Stimulated activated memory B cell treated with anti-CD40 and anti-IgM and Interleukin-4, amounts not matched to agents 10 μg/mL and 1 μg/mL and 100 μg/mL, for 72 hours (primary cell): ENCODE results near the gene FBXO27.
"Not testable (repeated sequence)": the region's sequence is repeated elsewhere in the genome, so short reads cannot be mapped to it uniquely, and the experiment has no call there.

Experiments used
- ATAC-seq: fragments of 150-1000 bp; cut with Tn5 transposase; 2 replicates; pipeline ENCODE4 v1.10.0; 2021
- H3K27ac Mint-ChIP-seq: one replicate; pipeline ENCODE4 v1.8.0; 2022; ENCODE audit warnings: mild to moderate bottlenecking, mixed read lengths
- H3K27me3 Mint-ChIP-seq: one replicate; pipeline ENCODE4 v1.8.0; 2022; ENCODE audit warnings: mixed read lengths
- H3K36me3 Mint-ChIP-seq: one replicate; pipeline ENCODE4 v1.8.0; 2022; ENCODE audit warnings: mixed read lengths
- H3K4me1 Mint-ChIP-seq: one replicate; pipeline ENCODE4 v1.8.0; 2022; ENCODE audit warnings: mixed read lengths
- H3K4me3 Mint-ChIP-seq: one replicate; pipeline ENCODE4 v1.8.0; 2022; ENCODE audit warnings: mild to moderate bottlenecking, moderate library complexity, mixed read lengths
- H3K9me3 Mint-ChIP-seq: one replicate; pipeline ENCODE4 v1.8.0; 2022; ENCODE audit warnings: mixed read lengths

Gene FBXO27, protein sequence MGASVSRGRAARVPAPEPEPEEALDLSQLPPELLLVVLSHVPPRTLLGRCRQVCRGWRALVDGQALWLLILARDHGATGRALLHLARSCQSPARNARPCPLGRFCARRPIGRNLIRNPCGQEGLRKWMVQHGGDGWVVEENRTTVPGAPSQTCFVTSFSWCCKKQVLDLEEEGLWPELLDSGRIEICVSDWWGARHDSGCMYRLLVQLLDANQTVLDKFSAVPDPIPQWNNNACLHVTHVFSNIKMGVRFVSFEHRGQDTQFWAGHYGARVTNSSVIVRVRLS

GRCh38 chr19:39032063-39032918 is at the start of gene FBXO27:
Gene FBXO27, minus strand, starts transcription at chr19:39032549. Its CDS starts 322 bp downstream, at chr19:39032227.
- H3K36me3 Mint-ChIP-seq: no peaks in the 10 kb centered on the region
- peak; percentile 6 for ATAC-seq
- peaks cover 44% of the 10 kb centered on the region for H3K27me3 Mint-ChIP-seq
- H3K27ac Mint-ChIP-seq: no peak within 1 kb of the TSS
- peaks cover 3% of the 10 kb centered on the region for H3K9me3 Mint-ChIP-seq
- peak within 1 kb of the TSS; percentile 80 for H3K4me3 Mint-ChIP-seq
- H3K4me1 Mint-ChIP-seq: peaks cover 13% of the 10 kb centered on the region

DNA sequence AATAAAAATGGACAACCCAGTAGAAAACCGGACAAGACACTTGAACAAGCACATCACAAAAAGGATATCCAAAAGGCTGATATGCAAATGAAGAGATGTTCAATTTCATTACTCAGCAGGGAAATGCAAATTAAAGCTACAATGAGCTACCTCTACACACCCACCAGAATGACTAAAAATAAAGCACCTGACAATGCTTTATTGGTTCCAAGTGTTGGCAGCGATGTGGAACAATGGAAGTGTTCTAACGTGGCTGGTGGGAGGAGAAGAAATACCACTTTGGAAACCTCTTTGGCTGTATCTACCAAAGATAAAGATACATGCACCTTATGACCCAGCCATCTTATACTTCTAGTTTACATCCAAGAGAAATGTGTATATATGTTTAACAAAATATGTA is 48.1 kb upstream of the FBXO27 start:
- Mint-ChIP-seq H3K9me3 (no peaks in the 10 kb centered on the region), H3K27me3 (peaks cover 76% of the 10 kb centered on the region), H3K27ac (no peak overlapping the region)

GRCh38 chr19:39078436-39079200 is 46.3 kb upstream of the FBXO27 start:
- Mint-ChIP-seq H3K27ac (no peak overlapping the region), H3K9me3 (no peaks in the 10 kb centered on the region), H3K27me3 (peaks cover 65% of the 10 kb centered on the region), H3K4me1 (peaks cover 15% of the 10 kb centered on the region), H3K36me3 (no peaks in the 10 kb centered on the region), H3K4me3 (no peak overlapping the region)
- no peak for ATAC-seq

More for the DNA sequence above, 48.1 kb upstream of the FBXO27 start:
- ATAC-seq: no peak
- peaks cover 13% of the 10 kb centered on the region for H3K4me1 Mint-ChIP-seq
- no peak overlapping the region for H3K4me3 Mint-ChIP-seq
- no peaks in the 10 kb centered on the region for H3K36me3 Mint-ChIP-seq

GRCh38 chr19:39077323-39077722 is 45.0 kb upstream of the FBXO27 start:
- peaks cover 56% of the 10 kb centered on the region for H3K27me3 Mint-ChIP-seq
- no peak overlapping the region for H3K4me3 Mint-ChIP-seq
- H3K4me1 Mint-ChIP-seq: peaks cover 8% of the 10 kb centered on the region
- H3K9me3 Mint-ChIP-seq: no peaks in the 10 kb centered on the region
- H3K27ac Mint-ChIP-seq: no peak overlapping the region
- no peak for ATAC-seq
- H3K36me3 Mint-ChIP-seq: no peaks in the 10 kb centered on the region

DNA sequence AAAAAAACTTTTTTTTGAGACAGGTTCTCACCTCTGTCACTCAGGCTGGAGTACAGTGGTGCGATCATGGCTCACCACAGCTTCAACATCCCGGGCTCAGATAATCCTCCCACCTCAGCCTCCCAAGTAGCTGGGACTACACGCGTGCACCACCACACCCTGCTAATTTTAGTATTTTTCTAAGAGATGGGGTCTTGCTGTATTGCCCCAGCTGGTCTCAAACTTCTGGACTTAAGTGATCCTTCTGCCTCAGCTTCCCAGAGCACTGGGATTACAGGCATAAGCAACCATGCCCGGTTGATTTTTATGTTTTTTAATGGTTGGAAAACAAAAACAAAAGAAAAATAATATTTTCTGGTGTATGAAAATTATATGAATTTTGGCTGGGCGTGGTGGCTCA is 42.6 kb upstream of the FBXO27 start:
- peaks cover 8% of the 10 kb centered on the region for H3K4me1 Mint-ChIP-seq
- peaks cover 55% of the 10 kb centered on the region for H3K27me3 Mint-ChIP-seq
- no peak overlapping the region for H3K4me3 Mint-ChIP-seq
- no peaks in the 10 kb centered on the region for H3K9me3 Mint-ChIP-seq
- no peak overlapping the region for H3K27ac Mint-ChIP-seq
- no peaks in the 10 kb centered on the region for H3K36me3 Mint-ChIP-seq
- ATAC-seq: no peak

DNA sequence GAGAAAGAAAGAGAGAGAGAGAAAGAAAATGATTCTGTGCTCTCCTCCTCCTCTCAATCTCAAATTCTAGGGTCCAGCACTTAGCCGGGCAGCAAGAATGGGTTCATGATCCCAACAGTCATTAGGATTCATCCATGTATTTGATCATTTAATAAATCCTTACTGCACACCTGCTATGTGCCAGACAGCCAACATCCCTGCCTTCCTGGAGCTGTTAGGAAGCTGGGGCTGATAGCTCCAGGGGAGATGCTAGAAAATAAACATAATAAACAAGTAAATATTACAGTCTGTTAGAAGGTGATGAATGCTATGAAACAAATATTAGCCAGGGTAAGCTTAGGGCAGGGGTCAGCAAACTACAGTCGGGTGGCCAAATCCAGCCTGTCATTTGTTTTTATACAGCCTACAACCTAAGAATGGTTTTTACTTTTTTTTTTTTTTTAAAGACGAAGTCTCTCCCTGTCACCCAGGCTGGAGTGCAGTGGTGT is 41.9 kb upstream of the FBXO27 start:
- peaks cover 8% of the 10 kb centered on the region for H3K4me1 Mint-ChIP-seq
- no peak overlapping the region for H3K27ac Mint-ChIP-seq
- H3K36me3 Mint-ChIP-seq: no peaks in the 10 kb centered on the region
- no peak overlapping the region for H3K4me3 Mint-ChIP-seq
- H3K27me3 Mint-ChIP-seq: peaks cover 61% of the 10 kb centered on the region
- no peaks in the 10 kb centered on the region for H3K9me3 Mint-ChIP-seq
- no peak for ATAC-seq

DNA sequence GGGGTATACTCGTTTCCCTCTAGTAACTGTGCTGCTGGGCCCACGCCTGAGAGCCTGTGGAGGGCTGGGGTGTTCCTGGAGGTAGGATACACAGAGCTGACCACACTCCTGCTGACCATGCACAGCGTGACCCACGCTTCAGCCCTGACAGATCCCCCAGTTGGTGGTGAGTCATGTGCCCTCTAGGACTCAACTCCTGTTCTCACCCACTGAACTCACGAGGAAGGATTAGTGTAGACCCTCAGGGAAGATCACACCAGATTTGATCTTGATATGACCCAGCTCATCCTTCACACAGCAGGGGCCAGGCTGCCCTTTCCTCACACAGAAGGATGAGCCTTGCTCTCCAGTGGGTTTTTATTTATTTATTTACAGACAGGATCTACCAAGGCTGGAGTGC is 38.5 kb upstream of the FBXO27 start:
- Mint-ChIP-seq H3K9me3 (peaks cover 3% of the 10 kb centered on the region), H3K4me1 (peaks cover 8% of the 10 kb centered on the region), H3K4me3 (no peak overlapping the region), H3K36me3 (no peaks in the 10 kb centered on the region), H3K27ac (no peak overlapping the region), H3K27me3 (peaks cover 39% of the 10 kb centered on the region)
- no peak for ATAC-seq

DNA sequence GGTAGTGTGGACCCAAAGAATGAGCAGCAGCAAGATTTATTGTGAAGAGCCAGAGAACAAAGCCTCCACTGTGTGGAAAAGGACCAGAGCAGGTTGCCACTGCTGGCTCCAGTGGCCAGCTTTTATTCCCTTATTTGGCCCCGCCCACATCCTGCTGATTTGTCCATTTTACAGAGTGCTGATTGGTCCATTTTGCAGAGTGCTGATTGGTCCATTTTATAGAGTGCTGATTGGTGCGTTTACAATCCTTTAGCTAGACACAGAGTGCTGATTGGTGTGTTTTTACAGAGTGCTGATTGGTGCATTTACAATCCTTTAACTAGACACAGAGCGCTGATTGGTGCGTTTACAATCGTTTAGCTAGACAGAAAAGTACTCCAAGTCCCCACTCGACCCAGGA is 35.9 kb upstream of the FBXO27 start:
- not testable (repeated sequence) for H3K4me1 Mint-ChIP-seq, H3K4me3 Mint-ChIP-seq, ATAC-seq, H3K9me3 Mint-ChIP-seq, H3K27ac Mint-ChIP-seq, H3K36me3 Mint-ChIP-seq
- peaks cover 33% of the 10 kb centered on the region for H3K27me3 Mint-ChIP-seq

- Mint-ChIP-seq H3K27ac (no peak overlapping the region), H3K27me3 (peaks cover 33% of the 10 kb centered on the region)
These were observed 34.8 kb upstream of the FBXO27 start for GRCh38 chr19:39067104-39067503.

GRCh38 chr19:39065928-39066327 is 33.6 kb upstream of the FBXO27 start:
- H3K27ac Mint-ChIP-seq: no peak overlapping the region
- H3K4me1 Mint-ChIP-seq: no peaks in the 10 kb centered on the region
- no peaks in the 10 kb centered on the region for H3K36me3 Mint-ChIP-seq
- H3K9me3 Mint-ChIP-seq: peaks cover 3% of the 10 kb centered on the region
- no peak overlapping the region for H3K4me3 Mint-ChIP-seq
- ATAC-seq: no peak
- peaks cover 38% of the 10 kb centered on the region for H3K27me3 Mint-ChIP-seq

More at GRCh38 chr19:39067104-39067503, 34.8 kb upstream of the FBXO27 start:
- ATAC-seq: no peak
- no peak overlapping the region for H3K4me3 Mint-ChIP-seq
- no peaks in the 10 kb centered on the region for H3K4me1 Mint-ChIP-seq
- no peaks in the 10 kb centered on the region for H3K36me3 Mint-ChIP-seq
- H3K9me3 Mint-ChIP-seq: peaks cover 3% of the 10 kb centered on the region

DNA sequence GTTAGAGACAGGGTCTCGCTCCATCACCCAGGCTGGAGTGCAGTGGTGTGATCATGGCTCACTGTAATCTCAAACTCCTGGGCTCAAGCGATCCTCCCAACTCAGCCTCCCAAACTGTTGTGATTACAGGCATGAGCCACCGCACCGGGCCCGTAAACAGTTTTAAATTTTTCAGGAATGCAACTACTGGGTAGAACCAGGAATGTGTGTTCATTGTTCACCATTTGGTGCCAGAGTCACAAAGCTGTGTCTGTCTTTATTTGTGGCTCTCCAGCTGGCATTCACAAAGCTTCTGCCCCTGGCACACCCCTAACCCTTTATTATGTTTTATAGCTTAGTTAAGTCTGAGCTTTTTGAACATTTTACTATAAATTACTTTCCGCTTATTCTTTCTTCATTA is 32.1 kb upstream of the FBXO27 start:
- Mint-ChIP-seq H3K4me1 (no peaks in the 10 kb centered on the region), H3K27ac (no peak overlapping the region), H3K9me3 (peaks cover 3% of the 10 kb centered on the region), H3K27me3 (peaks cover 27% of the 10 kb centered on the region), H3K36me3 (no peaks in the 10 kb centered on the region), H3K4me3 (no peak overlapping the region)
- no peak for ATAC-seq

DNA sequence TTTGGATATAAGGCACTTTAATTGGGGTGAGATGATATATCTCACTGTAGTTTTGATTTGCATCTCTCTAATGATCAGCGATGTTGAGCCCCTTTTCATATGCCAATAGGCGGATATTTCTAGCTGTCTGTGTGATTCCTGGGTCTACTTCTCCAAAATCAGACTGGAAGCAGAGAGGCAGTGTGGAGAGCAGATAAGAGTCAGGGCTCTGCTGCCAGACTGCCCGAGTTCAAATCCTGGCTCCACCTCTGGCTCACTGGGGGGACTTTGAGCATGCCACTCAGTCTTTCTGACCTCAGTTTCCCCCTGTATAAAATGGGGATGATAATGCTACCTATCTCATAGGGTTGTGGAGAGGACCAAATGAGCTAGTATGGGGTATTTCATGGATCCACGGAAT is 27.8 kb upstream of the FBXO27 start:
- ATAC-seq: no peak
- Mint-ChIP-seq H3K27ac (no peak overlapping the region), H3K36me3 (no peaks in the 10 kb centered on the region), H3K4me3 (no peak overlapping the region), H3K27me3 (peaks cover 18% of the 10 kb centered on the region), H3K9me3 (peaks cover 4% of the 10 kb centered on the region), H3K4me1 (no peaks in the 10 kb centered on the region)

- no peak overlapping the region for H3K4me3 Mint-ChIP-seq
- H3K9me3 Mint-ChIP-seq: peaks cover 6% of the 10 kb centered on the region
- no peak for ATAC-seq
- H3K27ac Mint-ChIP-seq: no peak overlapping the region
- no peaks in the 10 kb centered on the region for H3K36me3 Mint-ChIP-seq
- H3K27me3 Mint-ChIP-seq: peaks cover 18% of the 10 kb centered on the region
- H3K4me1 Mint-ChIP-seq: no peaks in the 10 kb centered on the region
These were observed 27.0 kb upstream of the FBXO27 start for GRCh38 chr19:39059302-39059701.

GRCh38 chr19:39057615-39058014 is 25.3 kb upstream of the FBXO27 start:
- Mint-ChIP-seq H3K9me3 (peaks cover 6% of the 10 kb centered on the region), H3K36me3 (no peaks in the 10 kb centered on the region), H3K27me3 (peaks cover 10% of the 10 kb centered on the region), H3K4me1 (no peaks in the 10 kb centered on the region), H3K4me3 (no peak overlapping the region), H3K27ac (no peak overlapping the region)
- ATAC-seq: no peak

DNA sequence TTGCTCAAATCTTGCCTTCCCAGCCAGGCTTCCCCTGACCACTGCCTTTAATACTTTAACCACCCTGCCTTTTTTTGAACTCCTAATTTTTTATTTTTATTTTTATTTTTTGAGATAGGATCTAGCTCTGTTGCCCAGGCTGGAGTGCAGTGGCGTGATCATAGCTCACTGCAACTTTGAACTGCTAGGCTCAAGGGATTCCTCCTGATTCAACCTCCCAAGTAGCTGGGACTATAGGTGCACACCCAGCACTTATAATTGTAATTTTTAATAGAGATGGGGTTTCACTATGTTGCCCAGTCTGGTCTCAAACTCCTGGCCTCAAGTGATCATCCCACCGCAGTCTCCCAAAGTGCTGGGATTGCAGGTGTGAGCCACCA is 21.7 kb upstream of the FBXO27 start:
- Mint-ChIP-seq H3K27me3 (peaks cover 2% of the 10 kb centered on the region), H3K4me3 (no peak overlapping the region), H3K36me3 (no peaks in the 10 kb centered on the region), H3K9me3 (peaks cover 9% of the 10 kb centered on the region), H3K4me1 (no peaks in the 10 kb centered on the region), H3K27ac (no peak overlapping the region)
- ATAC-seq: no peak
